NOMO-1 treated with dmso at 0.1 percent for 144 hours (cell line): ENCODE measurements around the gene ICA1.
"Not testable (repeated sequence)": the region's sequence is repeated elsewhere in the genome, so short reads cannot be mapped to it uniquely, and the experiment has no call there.

Experiments used
- DNase-seq: peaks from one replicate; lab custom pipeline; 2025; ENCODE audit not compliant: unreplicated experiment; lab: John Stamatoyannopoulos, UW

The ICA1 gene

GRCh38 chr7:8263048-8263447, 1.1 kb upstream of the ICA1 start:
- no peak for DNase-seq

- DNase-seq: no peak
These were observed 884 bp downstream of the ICA1 start for GRCh38 chr7:8260871-8261694.

- no peak for DNase-seq
These were observed 2.3 kb downstream of the ICA1 start for GRCh38 chr7:8259586-8260222.

- no peak for DNase-seq
These were observed 3.2 kb downstream of the ICA1 start for GRCh38 chr7:8258734-8259133.

- no peak for DNase-seq
These were observed 3.8 kb downstream of the ICA1 start for GRCh38 chr7:8258166-8258565.

GRCh38 chr7:8255680-8256655, 6.0 kb downstream of the ICA1 start:
- DNase-seq: no peak

GRCh38 chr7:8254667-8255066, 7.3 kb downstream of the ICA1 start:
- no peak for DNase-seq

- DNase-seq: no peak
These were observed 7.8 kb downstream of the ICA1 start for GRCh38 chr7:8254215-8254614.

- no peak for DNase-seq
These were observed 10.8 kb downstream of the ICA1 start for GRCh38 chr7:8251195-8251594.

- DNase-seq: no peak
These were observed 11.4 kb downstream of the ICA1 start for GRCh38 chr7:8250547-8250946.

- no peak for DNase-seq
These were observed 12.8 kb downstream of the ICA1 start for GRCh38 chr7:8249121-8249520.

GRCh38 chr7:8246020-8246419, 15.9 kb downstream of the ICA1 start:
- no peak for DNase-seq

GRCh38 chr7:8245032-8245431, 16.9 kb downstream of the ICA1 start:
- not testable (repeated sequence) for DNase-seq

- not testable (repeated sequence) for DNase-seq
These were observed 18.9 kb downstream of the ICA1 start for GRCh38 chr7:8243059-8243458.

GRCh38 chr7:8239702-8240362, 22.1 kb downstream of the ICA1 start:
- not testable (repeated sequence) for DNase-seq

- DNase-seq: no peak
These were observed 25.1 kb downstream of the ICA1 start for GRCh38 chr7:8236780-8237407.

GRCh38 chr7:8232999-8233847, 28.7 kb downstream of the ICA1 start:
- DNase-seq: no peak

GRCh38 chr7:8229927-8230326, 32.0 kb downstream of the ICA1 start:
- DNase-seq: no peak
